ENCODE data around the gene SRGAP3. TPM values are rescaled to one million over a fixed set of nuclear protein-coding genes. Genes with fewer than 3 reads are reported as not detected.

Gene SRGAP3
- total RNA-seq, 1 donor from 2014 or later: 68.6 TPM

GRCh38 chr3:9026320-9027045 lies 223.0 kb downstream of the SRGAP3 start:
- no peak for DNase-seq (ENCODE audit: low spot score in 2 of 2, unreplicated experiment in 2 of 2)
- Mint-ChIP-seq H3K4me1 (peaks cover 25% of the 10 kb centered on the region), H3K27me3 (ENCODE audit: low read depth) (no peaks in the 10 kb centered on the region), H3K36me3 (peaks cover 26% of the 10 kb centered on the region), H3K4me3 (no peak overlapping the region), H3K27ac (no peak overlapping the region), H3K9me3 (no peaks in the 10 kb centered on the region)
- TF ChIP-seq CTCF (IDR thresholded peaks at IDR 0.05; ENCODE audit: unreplicated experiment): no peak

DNA sequence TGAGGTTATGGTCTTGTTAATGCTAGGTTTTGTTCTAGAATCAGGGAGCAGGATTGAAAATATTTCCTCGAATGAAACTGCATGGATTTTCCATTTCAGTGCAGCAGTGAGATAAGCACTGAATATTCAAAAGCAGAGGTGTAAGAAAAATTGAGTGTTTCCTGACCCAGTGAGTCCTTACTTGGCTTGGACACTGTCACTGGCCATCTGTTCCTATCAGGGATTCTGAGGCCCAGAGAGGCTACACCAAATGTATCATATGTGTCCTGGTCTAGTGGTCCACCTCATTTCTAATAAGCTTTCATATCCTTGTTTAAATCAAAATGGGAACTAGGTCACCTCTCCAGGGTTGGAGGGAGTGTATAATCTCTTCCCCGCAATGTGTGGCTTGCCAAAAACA lies 225.1 kb downstream of the SRGAP3 start:
- Mint-ChIP-seq H3K27ac (no peak overlapping the region), H3K4me1 (peaks cover 46% of the 10 kb centered on the region), H3K27me3 (ENCODE audit: low read depth) (no peaks in the 10 kb centered on the region), H3K36me3 (peaks cover 25% of the 10 kb centered on the region), H3K9me3 (no peaks in the 10 kb centered on the region), H3K4me3 (no peak overlapping the region)
- no peak for TF ChIP-seq CTCF (IDR thresholded peaks at IDR 0.05; ENCODE audit: unreplicated experiment)
- no peak for DNase-seq (ENCODE audit: low spot score in 2 of 2, unreplicated experiment in 2 of 2)

DNA sequence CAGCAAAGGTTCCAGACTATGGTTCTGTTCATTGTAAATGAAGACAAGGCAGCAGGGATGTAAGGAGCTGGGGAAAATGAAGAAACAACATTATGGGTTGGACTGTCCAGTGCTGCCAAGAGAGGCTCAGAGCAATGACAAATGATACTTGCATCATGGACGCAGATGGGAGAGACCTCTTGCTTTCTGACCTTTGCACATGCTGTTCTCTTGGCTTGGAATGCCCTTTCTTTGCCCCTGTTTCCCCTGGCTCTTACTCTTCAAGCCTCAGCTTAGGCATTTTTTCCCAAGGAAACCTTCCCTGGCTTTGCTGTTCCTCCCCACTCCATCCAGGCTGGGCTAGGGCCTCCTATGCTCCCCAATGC lies 226.2 kb downstream of the SRGAP3 start:
- H3K36me3 Mint-ChIP-seq: peaks cover 25% of the 10 kb centered on the region
- no peak overlapping the region for H3K4me3 Mint-ChIP-seq

GRCh38 chr3:9022305-9023225 lies 226.9 kb downstream of the SRGAP3 start:
- no peak overlapping the region for H3K4me3 Mint-ChIP-seq
- peaks cover 27% of the 10 kb centered on the region for H3K36me3 Mint-ChIP-seq
- H3K27ac Mint-ChIP-seq: peak overlapping the region; percentile 28
- no peaks in the 10 kb centered on the region for H3K9me3 Mint-ChIP-seq
- no peak for DNase-seq (ENCODE audit: low spot score in 2 of 2, unreplicated experiment in 2 of 2)
- H3K27me3 Mint-ChIP-seq (ENCODE audit: low read depth): no peaks in the 10 kb centered on the region
- TF ChIP-seq CTCF (IDR thresholded peaks at IDR 0.05; ENCODE audit: unreplicated experiment): no peak
- H3K4me1 Mint-ChIP-seq: peaks cover 44% of the 10 kb centered on the region

More for the DNA sequence above, 226.2 kb downstream of the SRGAP3 start:
- Mint-ChIP-seq H3K9me3 (no peaks in the 10 kb centered on the region), H3K27ac (no peak overlapping the region), H3K27me3 (ENCODE audit: low read depth) (no peaks in the 10 kb centered on the region), H3K4me1 (peaks cover 51% of the 10 kb centered on the region)
- no peak for DNase-seq (ENCODE audit: low spot score in 2 of 2, unreplicated experiment in 2 of 2)
- TF ChIP-seq CTCF (IDR thresholded peaks at IDR 0.05; ENCODE audit: unreplicated experiment): no peak

DNA sequence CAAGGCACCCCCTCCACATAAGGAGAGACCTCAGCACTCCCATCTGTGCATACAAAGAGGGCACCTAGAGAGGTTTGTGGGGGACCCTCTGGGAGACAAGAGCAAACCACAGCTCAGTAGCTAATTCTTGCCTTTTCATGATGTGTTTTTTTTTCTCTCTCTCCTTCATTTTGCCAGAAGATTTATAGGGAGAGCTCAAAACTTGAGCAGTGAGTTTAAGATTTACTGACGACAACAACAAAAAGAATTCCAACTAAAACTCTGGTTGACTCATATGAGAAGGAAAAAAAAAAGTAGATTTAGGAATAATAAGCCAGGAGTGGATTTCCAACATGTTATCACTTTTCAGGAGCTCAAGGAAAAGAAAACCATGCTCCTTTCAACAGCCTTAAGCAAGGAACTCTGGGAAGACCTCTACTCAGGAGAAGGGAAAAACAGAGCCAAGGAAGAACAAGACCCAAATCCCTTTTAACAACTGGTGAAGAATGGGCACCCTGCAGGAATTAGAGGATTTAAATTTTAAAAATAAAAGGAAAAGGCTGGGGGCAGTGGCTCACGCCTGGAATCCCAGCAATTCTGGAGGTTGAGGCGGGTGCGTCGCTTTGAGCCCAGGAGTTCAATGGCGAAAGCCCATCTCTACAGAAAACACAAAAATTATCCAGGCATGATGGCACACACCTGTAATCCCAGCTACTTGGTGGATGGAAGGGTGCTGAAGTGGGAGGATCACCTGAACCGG lies 228.0 kb downstream of the SRGAP3 start:
- Mint-ChIP-seq H3K9me3 (no peaks in the 10 kb centered on the region), H3K36me3 (peaks cover 29% of the 10 kb centered on the region), H3K27me3 (ENCODE audit: low read depth) (no peaks in the 10 kb centered on the region), H3K4me3 (no peak overlapping the region), H3K27ac (peak overlapping the region; percentile 87), H3K4me1 (peaks cover 44% of the 10 kb centered on the region)
- TF ChIP-seq CTCF (IDR thresholded peaks at IDR 0.05; ENCODE audit: unreplicated experiment): no peak
- no peak for DNase-seq (ENCODE audit: low spot score in 2 of 2, unreplicated experiment in 2 of 2)
